Bronchial epithelial cell (primary cell): ENCODE measurements around the gene H6PD. TPM values are rescaled to one million over a fixed set of nuclear protein-coding genes. Genes with fewer than 3 reads are reported as not detected.
"Not testable (repeated sequence)": the region's sequence is repeated elsewhere in the genome, so short reads cannot be mapped to it uniquely, and the experiment has no call there.

Experiments
- DNase-seq: peaks from one replicate; pipeline ENCODE4 v3.0.0-alpha.2; 2010; ENCODE audit warnings: low read depth
- FAIRE-seq: peaks from 2 replicates; lab custom pipeline; 2011; peaks lifted over from hg19 to GRCh38; lab: Jason Lieb, UNC
- H3K27me3 ChIP-seq: 2 replicates; pipeline ENCODE4 v1.5.1; 2011; ENCODE audit warnings: low read length; ENCODE audit not compliant: control insufficient read depth, insufficient read depth
- H3K36me3 ChIP-seq: 2 replicates; pipeline ENCODE4 v1.5.1; 2011; ENCODE audit warnings: low read length; ENCODE audit not compliant: control insufficient read depth, insufficient read depth
- H3K4me3 ChIP-seq: 2 replicates; pipeline ENCODE4 v1.5.1; 2011; ENCODE audit warnings: mild to moderate bottlenecking, low read depth, low read length, control low read depth
- total RNA-seq: library from RNA; depleted of rRNA; stranded (reverse); fragments of >200 nt; gene quantifications from 2 replicates; pipeline ENCODE4 v1.2.1, GENCODE V29; 2014
- TF ChIP-seq, protein P1 (sequence below): IDR thresholded peaks from 2 replicates; pipeline ENCODE4 v1.5.1; 2011; ENCODE audit warnings: mild to moderate bottlenecking, moderate library complexity, low read length, control low read depth, inconsistent platforms; ENCODE audit not compliant: insufficient read depth, severe bottlenecking

Gene H6PD
- total RNA-seq, 1 donor from 2014 or later, result 5.5 TPM

DNA sequence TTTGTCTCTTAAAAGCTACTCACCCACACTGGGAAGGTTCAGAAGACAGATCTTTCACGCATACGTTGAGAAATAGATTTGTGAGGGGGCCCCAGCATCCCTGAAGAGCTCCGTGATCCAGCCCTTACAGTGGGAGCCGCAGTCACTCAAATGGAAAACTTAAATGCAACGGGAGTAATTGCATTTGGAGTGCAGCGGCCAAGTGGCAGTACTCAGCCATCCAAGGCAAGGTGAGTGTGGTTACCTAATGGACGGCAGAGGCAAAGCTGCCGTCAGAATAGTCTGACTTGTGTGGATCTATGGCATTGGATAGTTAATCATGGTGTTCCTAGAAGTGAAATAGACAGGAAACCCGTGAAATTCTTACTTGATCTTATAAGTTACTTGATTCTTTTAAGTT, 63.3 kb downstream of the H6PD start:
- H3K27me3 ChIP-seq, result no peaks in the 10 kb centered on the region
- peaks cover 9% of the 10 kb centered on the region for H3K36me3 ChIP-seq
- TF ChIP-seq, protein P1, sequence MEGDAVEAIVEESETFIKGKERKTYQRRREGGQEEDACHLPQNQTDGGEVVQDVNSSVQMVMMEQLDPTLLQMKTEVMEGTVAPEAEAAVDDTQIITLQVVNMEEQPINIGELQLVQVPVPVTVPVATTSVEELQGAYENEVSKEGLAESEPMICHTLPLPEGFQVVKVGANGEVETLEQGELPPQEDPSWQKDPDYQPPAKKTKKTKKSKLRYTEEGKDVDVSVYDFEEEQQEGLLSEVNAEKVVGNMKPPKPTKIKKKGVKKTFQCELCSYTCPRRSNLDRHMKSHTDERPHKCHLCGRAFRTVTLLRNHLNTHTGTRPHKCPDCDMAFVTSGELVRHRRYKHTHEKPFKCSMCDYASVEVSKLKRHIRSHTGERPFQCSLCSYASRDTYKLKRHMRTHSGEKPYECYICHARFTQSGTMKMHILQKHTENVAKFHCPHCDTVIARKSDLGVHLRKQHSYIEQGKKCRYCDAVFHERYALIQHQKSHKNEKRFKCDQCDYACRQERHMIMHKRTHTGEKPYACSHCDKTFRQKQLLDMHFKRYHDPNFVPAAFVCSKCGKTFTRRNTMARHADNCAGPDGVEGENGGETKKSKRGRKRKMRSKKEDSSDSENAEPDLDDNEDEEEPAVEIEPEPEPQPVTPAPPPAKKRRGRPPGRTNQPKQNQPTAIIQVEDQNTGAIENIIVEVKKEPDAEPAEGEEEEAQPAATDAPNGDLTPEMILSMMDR, result no peak
- DNase-seq, result no peak
- no peak for FAIRE-seq
- H3K4me3 ChIP-seq, result no peak overlapping the region

- DNase-seq, result no peak
- Histone ChIP-seq H3K36me3 (peaks cover 9% of the 10 kb centered on the region), H3K4me3 (no peak overlapping the region), H3K27me3 (no peaks in the 10 kb centered on the region)
- FAIRE-seq, result no peak
- TF ChIP-seq, protein P1, result no peak
These were observed 63.7 kb downstream of the H6PD start for GRCh38 chr1:9298282-9298681.

DNA sequence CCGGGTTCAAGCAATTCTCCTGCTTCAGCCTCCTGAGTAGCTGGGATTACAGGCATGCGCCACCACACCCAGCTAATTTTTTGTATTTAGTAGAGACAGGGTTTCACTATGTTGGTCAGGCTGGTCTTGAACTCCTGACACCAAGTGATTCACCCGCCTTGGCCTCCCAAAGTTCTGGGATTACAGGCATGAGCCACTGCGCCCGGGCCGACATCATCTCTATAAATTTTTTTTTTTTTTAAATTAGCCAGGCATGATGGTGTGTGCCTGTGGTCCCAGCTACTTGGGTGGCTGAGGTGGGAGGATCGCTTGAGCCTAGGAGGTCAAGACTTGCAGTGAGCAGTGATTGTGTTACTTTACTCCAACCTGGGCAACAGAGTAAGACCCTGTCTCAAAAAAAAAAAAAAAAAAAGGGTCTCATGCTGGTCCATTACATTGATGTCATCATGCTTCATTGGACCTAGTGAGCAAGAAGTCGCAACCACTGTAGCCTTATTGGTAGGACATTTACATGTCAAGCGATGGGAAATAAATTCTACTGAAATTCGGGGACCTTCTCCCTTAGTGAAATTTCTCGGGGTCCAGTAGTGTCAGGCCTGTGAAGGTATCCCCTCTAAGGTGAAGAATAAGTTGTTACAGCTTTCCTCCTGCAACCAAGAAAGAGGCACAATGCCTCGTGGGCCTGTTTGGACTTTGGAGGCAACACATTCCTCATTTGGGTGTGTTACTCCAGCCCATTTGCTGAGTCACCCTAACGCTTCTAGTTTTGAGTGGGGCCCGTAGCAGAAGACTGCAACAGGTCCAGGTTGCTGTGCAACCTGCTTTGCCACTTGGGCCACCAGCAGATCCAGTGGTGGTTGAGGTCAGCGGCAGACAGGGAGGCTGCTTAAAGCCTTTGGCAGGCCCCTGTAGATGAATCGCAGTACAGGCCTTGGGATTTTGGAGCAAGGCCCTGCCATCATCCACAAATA, 65.3 kb downstream of the H6PD start:
- H3K27me3 ChIP-seq, H3K4me3 ChIP-seq, H3K36me3 ChIP-seq: not testable (repeated sequence)
- DNase-seq (peak; percentile 84), FAIRE-seq (peak; percentile 13)

- Histone ChIP-seq H3K36me3 (peaks cover 10% of the 10 kb centered on the region), H3K27me3 (no peaks in the 10 kb centered on the region), H3K4me3 (no peak overlapping the region)
- FAIRE-seq (no peak), DNase-seq (no peak)
- TF ChIP-seq, protein P1, result no peak
These were observed 66.0 kb downstream of the H6PD start for GRCh38 chr1:9300573-9300972.

- Histone ChIP-seq H3K27me3 (no peaks in the 10 kb centered on the region), H3K4me3 (no peak overlapping the region), H3K36me3 (peaks cover 6% of the 10 kb centered on the region)
- FAIRE-seq (no peak), DNase-seq (peak; percentile 92)
- TF ChIP-seq, protein P1, result no peak
These were observed 68.4 kb downstream of the H6PD start for GRCh38 chr1:9302745-9303524.

DNA sequence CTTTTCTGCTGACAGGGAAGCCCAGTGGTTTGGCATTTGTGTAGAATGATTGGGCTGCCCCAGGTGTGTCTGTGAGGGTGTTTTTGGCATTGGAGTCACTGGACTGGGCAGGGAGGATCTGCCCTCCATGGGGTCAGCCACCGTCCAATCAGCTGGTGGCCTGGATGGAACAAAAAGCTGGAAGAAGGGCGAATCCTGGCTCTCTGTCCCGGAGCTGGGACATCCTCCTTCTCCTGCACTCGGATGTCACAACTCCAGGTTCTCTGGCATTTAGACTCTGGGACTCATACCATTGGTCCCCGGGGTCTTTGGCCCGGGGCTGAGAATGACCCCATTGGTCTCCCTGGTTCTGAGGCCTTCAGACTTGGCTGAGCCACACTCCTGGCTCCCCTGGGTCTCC, 69.3 kb downstream of the H6PD start:
- TF ChIP-seq, protein P1, result no peak
- H3K27me3 ChIP-seq, result no peaks in the 10 kb centered on the region
- DNase-seq (no peak), FAIRE-seq (no peak)
- peaks cover 6% of the 10 kb centered on the region for H3K36me3 ChIP-seq
- no peak overlapping the region for H3K4me3 ChIP-seq
